Activated CD8-positive, alpha-beta memory T cell treated with anti-CD3 and anti-CD28 coated beads, Interleukin-2, amount 50 U/mL, for 48 hours (primary cell): Measurements from ENCODE around the gene SLC6A2.

Experiments
- DNase-seq: peaks from one replicate; pipeline ENCODE4 v3.0.0-alpha.2; 2020

The SLC6A2 gene

DNA sequence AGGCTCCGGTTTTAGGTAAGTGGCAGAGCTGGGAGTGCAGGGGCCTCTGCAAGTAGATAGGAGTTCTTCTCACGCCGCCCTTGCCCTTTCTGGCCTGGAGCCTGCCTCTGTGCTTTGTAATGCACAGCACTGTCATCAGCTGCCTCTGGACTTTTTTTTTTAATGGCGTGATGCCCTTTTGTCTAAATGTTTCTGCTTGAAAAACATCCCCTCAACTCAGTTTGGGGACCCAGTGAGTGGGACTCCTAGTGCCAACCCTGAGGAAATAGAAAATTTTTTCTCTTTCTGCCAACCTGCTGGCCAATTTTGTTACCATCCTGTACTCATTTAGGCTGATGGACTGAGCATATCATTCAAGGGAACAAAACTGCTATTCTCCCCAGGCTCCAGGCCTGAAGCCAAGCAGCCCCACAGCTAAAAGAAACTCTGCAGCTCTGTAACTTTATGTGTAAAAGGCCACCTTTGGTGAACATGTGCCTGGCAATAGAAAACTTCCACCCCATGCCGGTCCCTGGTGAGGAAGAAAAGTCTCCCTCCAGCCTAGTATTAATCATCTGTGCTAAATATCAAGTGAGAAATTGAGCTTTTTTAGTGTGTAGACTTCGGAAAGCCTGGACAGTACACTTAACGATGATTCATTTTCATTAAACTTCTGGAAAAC is 22.5 kb downstream of the SLC6A2 start:
- no peak for DNase-seq

- no peak for DNase-seq
Measured at GRCh38 chr16:55682086-55682485, 26.3 kb downstream of the SLC6A2 start.

GRCh38 chr16:55685973-55686372 is 30.2 kb downstream of the SLC6A2 start:
- no peak for DNase-seq

DNA sequence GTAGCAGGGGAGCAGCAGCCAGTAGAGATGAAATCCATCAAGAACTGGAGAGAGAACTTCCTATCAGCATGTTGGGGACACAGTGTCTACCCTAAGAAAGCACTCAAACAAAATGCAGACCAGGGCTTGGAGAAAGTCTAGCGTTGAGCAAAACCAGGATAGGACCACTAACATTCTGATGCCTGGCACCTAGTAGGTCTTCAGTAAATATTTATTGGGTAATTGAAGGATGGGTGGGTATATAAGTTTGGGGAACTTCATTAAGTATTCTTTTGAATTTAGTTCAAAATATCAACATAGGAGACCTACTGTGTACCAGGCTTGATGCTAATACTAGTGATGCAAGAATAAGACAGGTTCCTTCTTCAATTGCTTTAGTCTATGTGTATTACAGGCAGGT is 30.9 kb downstream of the SLC6A2 start:
- no peak for DNase-seq

GRCh38 chr16:55687802-55688201 is 32.0 kb downstream of the SLC6A2 start:
- no peak for DNase-seq

DNA sequence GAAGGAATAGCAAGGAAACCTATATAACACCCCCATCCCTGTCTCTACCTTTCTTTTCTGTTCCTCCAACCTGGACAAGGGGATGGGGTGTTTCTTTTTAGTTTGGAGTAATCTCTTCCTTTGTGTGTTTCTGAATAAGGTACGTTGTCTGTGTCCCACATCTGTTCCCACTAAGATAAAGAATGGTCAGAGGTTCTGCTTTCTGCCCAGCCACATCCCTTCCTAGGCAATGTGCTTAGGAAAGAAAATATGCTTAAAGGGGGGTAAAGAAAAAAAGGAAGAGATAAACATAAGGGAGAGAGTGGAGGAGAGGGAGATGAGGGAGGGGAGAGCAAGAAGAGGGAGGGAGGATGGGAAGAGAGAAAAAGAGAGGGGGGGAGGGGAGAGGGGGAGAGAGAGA is 35.1 kb downstream of the SLC6A2 start:
- DNase-seq = no peak

GRCh38 chr16:55691771-55692170 is 36.0 kb downstream of the SLC6A2 start:
- no peak for DNase-seq

GRCh38 chr16:55695595-55695994 is 39.8 kb downstream of the SLC6A2 start:
- DNase-seq = no peak

GRCh38 chr16:55697867-55698266 is 42.1 kb downstream of the SLC6A2 start:
- no peak for DNase-seq

GRCh38 chr16:55698331-55698730 is 42.5 kb downstream of the SLC6A2 start:
- DNase-seq = no peak

DNA sequence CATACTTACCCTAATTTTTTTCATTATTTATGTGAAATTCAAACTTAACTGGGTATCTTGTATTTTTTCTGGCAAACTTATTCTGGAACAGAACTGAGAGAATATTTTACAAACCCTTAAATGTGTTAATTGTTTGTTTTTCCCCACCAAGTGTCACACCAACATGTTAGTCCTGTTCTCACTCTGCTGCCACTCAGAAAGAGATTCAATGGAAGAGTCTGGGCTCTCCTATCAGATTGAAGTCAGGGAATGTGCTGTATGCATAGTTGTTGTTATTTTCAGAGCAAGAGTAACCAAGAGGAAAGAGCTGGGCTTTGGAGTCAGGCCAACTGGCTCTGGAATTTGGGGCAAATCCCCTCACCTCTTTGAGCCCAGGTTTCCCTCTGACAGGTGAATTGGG is 43.2 kb downstream of the SLC6A2 start:
- DNase-seq = no peak

DNA sequence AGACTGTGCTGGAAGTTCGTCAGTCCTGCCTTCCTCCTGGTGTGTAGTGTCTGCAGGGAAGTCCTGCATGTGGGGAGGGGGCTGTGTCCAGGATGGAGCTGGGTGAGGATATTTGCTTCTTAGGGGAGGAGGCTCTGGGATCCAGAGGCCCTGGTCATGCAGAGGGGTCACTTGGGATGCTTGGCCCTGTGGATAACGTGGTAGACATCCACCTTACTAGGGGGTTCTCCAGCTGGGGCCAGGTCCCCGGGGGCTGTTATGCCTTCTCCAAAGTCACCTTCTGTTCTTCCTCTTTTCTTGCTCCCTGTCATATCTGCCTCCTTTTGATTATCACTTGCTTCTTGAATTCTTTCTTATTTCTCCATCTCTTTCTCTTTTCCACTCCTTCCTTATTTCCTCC is 43.8 kb downstream of the SLC6A2 start:
- no peak for DNase-seq

DNA sequence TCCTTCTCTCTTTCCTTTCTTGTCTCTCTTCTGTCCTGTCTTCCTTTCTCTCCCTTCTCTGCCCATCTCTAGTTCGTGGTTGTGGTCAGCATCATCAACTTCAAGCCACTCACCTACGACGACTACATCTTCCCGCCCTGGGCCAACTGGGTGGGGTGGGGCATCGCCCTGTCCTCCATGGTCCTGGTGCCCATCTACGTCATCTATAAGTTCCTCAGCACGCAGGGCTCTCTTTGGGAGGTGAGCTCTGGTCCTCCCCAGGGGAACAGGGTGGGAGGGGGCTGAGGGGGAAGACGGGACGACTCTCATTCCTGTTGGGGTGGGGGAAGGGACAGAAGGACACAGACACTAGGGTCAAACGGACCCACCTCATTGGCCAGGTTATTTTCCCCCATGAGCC is 44.3 kb downstream of the SLC6A2 start:
- no peak for DNase-seq

DNA sequence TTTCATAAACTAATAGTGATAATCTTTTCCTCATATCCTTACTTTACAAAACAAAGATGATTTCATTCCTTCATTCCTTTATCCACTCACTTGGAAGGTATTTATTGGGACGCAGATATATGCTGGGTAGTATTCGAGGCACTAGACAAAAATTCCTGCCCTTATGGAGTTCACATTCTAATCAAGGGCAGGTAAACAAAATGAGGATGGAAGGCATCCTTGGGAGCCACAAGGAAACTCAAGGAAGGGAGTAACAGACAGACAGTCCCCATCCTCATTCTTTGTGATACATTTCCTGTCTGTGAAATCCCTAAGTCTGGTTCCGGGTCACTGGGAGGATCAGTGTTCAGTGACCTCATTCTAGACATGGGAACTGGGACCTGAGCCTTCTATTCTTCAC is 45.2 kb downstream of the SLC6A2 start:
- DNase-seq = no peak

- peak; percentile 73 for DNase-seq
Measured at GRCh38 chr16:55701442-55702319, 45.9 kb downstream of the SLC6A2 start.

GRCh38 chr16:55703003-55704001 is 47.5 kb downstream of the SLC6A2 start:
- DNase-seq = no peak

DNA sequence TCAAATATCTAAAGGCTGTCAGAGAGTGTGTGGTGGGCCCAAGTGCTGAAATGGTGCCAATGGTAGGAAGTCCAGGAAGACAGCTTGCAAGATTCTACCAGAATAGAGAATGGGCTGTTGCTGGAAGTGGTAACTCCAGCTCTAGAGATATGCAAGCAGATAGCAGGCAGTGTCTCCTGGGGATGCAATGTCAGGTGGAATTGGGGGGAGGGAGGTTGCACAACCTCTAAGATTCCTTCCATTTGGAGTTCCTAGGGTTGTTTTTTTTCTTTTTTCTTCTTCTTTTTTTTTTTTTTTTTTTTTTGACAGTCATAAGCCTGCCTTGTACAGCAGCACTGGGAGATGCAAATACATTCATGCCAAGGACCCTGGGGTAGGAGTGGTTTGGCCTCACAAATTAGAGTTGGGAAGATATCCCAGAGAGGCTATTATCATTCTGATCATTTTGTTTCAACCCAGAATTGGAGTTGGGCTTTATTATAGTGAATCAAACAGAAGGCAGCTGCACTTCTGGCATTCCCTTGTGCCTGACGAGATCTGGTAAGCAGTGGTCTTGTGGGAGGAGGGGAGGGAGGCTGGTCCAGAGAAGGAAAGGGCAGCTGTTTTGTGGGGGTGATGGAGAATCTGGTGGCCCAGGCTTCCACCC is 51.1 kb downstream of the SLC6A2 start:
- no peak for DNase-seq

GRCh38 chr16:55709801-55710200 is 54.0 kb downstream of the SLC6A2 start:
- DNase-seq = no peak

GRCh38 chr16:55710466-55710865 is 54.7 kb downstream of the SLC6A2 start:
- DNase-seq = no peak

DNA sequence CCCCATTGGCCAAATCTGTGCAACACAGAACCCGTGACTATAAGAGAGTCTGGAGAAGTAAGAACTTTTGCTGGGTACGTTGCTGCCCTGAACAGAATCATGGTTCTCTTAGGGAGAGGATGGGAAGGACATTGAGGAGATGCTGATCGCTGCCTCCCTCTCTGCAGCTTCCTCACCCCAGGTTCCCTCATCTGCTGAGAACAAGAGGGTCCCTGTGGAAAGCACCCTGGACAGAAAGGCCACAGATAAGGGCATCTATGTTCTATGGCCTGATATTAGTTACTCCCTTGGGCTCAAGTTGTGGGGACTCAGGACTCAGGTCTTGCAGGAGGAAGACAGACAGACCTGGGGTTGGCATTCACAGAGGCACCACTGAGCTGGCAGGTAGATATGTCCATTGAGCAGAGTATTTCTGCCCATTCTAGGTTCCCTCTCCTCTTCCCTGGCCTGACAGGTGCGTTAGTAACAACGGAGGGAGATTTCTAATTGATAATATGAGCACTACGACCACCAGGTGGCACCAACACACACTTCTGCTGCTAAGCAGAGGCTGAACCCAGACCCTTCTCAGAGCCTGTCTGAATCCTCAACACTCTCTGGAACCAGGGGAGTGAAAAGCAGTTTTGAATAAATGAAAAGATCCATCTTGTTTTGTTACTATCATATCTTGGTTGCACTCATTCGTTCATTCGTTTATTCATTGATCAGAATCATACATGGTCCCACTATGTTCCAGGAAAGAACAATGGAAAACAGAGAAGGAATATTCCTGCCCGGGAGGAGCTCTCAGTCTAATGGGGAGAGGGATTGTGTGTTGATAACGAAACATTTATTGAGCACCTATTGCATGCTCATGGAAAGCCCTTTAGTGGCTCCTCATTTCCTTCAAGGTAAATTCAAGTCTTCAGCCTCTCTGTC is 56.4 kb downstream of the SLC6A2 start:
- DNase-seq = peak; percentile 73

DNA sequence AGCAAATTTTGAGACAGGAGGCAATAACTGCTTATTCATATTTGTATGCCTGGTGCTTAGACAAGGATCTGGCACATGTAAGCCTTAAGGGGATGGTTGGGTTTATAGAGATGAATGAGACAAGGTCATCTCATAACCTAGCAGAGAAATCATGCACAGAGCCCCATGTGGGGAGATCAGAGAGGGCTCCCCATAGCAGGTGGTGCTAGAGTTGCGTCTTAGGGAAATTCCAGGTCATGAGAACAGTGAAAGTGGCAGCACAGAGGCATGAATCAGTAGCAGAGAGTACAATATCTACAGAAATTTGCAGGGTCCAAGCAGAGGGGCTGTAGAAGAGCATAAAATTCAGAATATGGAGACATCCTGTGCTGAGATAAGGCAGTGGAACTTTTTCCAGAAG is 57.3 kb downstream of the SLC6A2 start:
- no peak for DNase-seq

DNA sequence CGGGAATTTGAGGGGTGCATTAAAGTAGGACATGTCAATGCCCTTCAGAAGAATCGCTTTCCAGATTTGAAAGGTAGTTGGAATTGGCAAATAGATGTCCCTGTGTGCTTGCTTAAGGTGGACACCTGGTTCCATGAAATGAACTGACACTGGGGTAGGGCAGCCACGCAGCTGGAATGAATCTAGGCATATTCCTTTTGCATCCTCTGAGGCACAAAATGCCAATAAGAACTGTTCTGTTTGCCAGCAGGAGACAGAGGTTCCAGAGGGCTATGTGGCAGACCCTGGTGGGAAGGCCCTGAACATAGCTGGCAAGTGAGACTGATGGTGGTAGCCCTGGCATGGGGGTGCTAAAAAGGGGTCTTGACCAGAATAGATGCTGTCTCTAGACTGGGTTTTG is 61.5 kb downstream of the SLC6A2 start:
- no peak for DNase-seq
